ENCODE measurements around the gene VWA3B.
"Not testable (repeated sequence)": the region's sequence is repeated elsewhere in the genome, so short reads cannot be mapped to it uniquely, and the experiment has no call there.

VWA3B gene

DNA sequence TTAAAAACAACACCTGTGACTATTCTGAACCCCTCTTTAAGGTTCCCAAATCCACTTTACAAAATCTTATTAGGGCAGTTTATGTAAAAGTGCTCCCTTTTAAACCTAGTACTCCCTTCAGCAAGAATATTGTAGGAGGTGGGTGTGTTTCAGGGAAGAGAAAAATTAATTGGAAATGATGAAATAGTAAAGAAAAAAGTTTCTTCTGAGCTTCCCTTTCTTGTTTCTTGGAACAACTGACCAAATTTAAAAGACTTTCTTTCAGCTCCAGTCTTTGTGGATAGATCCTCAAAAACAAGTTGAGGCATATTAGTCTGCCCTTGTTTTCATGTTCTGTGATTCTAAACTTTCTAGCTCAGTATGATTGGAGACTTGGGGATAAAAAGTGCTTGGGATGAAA, 3.0 kb downstream of the VWA3B start:
- DNase-seq, result no peak

DNA sequence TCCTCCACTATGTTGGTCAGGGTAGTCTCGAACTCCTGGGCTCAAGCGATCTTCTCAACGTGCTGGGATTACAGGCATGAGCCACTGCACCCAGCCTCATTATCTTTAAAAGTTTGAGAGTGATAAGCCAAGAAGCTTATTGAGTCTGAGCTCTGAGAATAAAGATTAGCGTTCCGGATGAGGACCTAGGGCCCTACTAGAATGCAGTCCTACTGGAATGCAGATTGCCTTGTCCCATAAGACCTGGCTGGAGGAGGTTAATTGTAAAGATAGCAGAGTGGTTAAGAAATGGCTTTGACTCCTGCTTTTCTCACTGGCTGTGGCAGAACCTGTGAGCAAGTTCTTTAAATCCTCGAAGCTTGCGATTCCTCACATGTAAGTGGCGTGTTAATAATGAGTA, 4.0 kb downstream of the VWA3B start:
- no peak for DNase-seq

DNA sequence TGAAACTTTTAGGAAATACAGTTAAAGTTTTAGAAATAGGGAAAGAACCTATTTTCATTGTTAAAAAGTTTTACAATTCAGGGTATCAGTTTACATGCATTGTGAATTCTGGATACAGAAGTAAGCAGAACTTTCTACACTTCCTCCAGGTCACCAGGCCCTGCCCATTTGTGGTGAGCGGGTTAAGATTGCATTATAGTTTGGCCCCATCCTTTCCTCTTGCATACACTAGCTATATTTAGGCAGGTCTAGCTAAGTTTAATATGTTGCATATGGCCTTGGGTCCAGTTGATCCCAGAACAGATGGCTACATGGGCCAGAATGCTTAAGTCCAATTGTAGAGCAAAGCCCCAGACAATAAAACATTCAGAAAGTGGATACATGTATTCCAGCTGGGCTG, 4.8 kb downstream of the VWA3B start:
- peak; percentile 52 for DNase-seq

GRCh38 chr2:98093146-98093545, 6.2 kb downstream of the VWA3B start:
- DNase-seq, result no peak

- DNase-seq, result no peak
Measured at GRCh38 chr2:98093611-98094010, 6.6 kb downstream of the VWA3B start.

DNA sequence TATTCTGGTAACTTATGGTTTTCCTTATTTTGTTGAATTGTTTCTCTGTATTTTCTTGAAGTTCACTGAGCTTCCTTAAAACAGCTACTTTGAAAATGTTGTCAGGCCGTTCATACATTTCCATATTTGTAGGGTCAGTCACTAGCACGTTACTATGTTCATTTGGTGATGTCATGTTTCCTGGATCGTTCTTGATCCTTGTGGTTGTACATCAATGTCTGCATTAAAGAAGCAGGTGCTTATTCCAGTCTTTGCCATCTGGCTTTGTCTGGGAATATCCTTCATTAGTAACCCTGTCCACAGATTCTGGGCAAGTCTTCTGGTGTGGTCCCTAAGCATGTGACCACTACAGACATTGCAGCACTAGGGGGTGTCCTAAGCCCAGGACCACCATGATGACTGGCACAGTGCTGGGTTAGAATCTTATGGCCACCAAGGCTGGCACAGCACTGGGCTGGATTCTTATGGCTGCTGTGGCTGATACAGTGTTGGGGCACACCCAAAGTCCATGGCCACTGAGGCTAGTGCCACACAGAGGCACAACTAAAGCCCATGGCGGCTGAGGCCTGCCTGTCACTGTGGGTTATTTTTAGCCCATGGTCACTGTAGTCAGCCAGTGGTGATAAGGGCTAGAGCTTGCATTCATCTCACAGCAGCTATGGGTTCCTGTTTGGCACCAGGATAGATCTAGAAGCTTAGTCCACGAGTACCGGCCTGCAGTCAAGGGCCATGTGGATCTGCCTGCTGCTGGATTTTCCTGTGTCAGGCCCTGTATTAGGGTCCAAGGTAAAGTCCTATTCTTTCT, 13.2 kb downstream of the VWA3B start:
- no peak for DNase-seq

DNA sequence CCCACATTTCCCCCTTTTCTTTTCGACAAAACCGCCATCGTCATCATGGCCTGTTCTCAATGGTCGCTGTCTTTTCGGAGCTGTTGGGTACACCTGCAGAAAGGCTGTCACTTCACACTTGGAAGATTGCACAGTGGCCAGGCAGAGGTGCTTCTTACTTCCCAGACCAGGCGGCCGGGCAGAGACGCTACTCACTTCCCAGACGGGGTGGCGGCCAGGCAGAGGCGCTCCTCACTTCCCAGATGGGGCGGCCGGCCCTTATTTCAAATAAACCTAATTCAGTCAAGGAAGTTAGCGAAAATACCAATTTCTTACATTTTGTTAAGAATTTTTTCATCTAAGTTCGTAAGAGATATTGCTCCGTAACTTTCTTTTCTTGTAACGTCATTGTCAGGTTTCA, 15.3 kb downstream of the VWA3B start:
- not testable (repeated sequence) for DNase-seq

GRCh38 chr2:98102878-98103277, 15.9 kb downstream of the VWA3B start:
- no peak for DNase-seq

GRCh38 chr2:98108110-98108509, 21.1 kb downstream of the VWA3B start:
- no peak for DNase-seq

GRCh38 chr2:98110741-98111140, 23.8 kb downstream of the VWA3B start:
- DNase-seq, result no peak

DNA sequence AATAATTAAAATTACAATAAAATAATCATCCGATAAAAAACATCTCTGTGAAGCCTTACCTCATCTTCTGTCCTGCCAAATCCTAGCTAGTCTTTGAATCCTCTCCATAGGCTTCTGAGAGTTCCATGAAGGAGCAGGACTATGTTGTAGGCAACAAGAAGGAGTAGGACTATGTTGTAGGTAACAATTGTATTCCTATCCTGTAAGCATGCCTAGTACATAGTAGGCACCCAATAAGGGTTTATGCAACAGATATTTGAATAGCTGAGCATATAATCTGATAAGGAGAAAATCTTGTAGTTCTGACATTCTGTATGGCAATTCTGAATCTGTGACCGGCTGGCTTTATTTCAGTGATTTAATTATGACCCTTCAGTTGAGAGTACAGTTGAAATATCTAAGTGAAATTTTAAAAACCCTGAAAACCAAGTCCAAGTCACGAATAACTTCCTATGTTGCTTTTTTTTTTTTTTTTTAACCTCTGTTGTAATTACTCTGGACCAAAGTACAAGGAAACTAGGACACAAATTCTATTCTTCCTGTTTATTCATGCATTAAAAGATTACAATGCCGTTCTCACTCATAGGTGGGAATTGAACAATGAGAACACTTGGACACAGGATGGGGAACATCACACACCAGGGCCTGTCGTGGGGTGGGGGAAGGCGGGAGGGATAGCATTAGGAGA, 27.8 kb downstream of the VWA3B start:
- DNase-seq, result no peak

- no peak for DNase-seq
Measured at GRCh38 chr2:98118161-98118560, 31.2 kb downstream of the VWA3B start.

GRCh38 chr2:98118852-98119251, 31.9 kb downstream of the VWA3B start:
- DNase-seq, result no peak

DNA sequence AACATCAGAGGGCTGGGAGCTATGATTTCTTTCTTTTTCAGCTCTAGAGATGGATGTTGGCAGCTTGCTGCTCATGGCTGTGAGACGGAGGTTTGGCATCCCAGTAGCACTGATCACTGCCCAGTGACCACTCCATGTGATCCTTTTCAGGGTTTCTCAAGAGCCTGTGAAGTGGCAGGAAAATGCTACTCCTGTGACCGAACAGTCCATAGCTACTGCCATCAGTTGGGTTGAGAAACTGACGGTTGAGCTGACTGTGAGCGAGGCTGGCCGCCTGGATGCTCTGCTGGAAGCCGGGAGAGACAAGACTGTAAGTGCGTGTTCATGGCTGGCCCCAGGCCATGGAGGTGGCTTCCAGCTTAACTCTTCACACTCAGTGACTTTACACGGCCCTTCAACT, 34.2 kb downstream of the VWA3B start:
- DNase-seq, result no peak

DNA sequence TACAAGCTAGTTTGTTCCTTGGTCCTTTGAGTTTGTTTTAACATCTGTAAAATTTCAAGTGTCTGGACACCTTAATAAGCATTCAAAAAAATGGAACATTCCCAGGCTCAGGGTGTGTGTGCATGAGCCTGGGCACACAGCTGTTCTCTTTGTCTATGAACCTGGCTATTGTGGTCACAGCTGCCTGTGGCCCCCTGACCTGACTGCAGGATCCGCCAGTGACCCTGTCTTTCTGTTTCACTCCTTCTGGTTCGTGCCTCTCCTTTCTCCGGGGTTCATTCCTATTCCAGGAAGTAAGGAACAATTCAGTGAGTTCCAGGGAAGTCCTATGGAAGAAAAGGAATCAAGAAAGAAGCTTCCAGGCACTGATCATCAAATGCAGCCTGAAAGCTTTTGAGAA, 35.6 kb downstream of the VWA3B start:
- DNase-seq, result no peak

DNA sequence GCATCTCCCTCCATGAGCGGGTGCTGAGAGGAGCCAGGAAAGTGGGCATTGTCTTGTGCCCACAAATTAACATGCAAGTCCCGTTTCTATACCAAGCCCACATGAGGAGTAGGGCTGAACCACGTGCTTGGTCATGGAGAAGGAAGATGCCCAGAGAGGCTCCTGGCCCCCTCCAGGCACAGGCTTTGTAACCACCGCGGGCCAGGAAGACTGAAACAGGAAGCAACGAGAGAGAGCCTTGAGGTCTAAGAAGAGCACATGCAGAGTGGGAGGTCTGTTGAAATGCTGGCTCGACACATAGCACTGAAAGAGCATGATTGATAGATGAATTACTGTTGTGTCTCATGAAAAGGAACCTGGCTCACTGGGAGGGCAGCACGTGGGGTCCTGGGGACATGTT, 36.3 kb downstream of the VWA3B start:
- peak; percentile 22 for DNase-seq

- no peak for DNase-seq
Measured at GRCh38 chr2:98126061-98126460, 39.1 kb downstream of the VWA3B start.

DNA sequence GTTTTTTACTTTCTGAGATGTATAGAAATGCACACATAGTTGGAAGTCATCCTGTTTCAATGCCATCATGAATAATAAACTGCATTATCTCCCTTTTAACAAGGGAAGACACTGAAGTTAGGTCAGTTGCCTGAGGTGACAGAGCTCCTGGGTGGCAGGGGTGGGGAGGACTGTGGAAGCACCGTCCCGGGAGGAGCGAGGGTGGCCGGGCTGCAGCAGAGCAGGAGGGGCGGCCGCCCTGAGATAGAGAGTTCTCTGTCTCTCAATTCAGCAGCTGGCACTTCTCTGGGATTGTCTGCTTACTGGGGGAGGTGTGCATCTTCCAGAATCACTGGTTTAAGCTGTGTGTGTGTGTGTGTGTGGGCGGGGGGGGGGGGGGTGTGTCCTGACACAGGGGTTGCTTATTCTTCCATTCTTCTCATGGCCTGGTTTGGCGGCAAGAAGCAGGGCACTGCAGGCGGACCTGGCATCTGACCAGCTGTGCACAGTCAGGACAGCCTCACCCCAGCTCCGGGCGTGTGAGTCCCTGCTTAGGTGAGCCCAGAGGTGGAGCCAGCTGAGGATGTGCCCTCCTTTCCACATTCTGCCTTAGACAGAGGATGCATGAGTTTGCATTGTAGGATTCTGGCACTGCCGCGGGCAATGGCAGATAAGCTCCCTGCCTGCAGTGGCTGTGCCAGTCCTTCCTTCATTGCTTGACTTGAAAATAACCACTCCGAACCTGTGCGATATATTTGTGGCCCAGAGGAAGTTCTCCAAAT, 40.4 kb downstream of the VWA3B start:
- DNase-seq, result no peak

DNA sequence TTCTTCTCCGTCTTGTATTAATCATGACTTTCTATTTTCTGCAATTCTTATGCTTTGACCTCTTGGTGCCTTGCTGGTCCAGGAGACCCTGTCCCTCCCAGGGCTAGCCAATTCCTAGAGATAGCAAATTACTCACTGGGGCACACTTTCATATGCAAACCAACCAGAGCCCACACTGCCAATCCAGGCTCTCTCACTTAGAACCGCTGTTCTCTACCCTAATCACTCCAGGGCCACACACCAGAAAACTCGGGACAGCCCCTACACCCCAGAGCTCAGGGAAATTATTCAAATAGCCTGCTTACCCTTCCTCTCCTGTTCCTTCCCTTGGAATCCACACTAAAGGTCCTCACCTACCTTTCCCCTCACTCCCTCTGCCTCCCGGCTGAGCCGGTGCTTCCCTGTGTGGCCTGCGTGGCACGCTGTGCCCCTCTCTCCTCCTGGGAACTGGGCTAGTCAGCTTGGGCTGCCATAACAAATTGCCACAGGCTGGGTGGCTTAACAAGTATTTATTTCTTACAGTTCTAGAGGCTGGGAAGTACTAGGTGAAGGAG, 41.7 kb downstream of the VWA3B start:
- DNase-seq, result no peak

- DNase-seq, result not testable (repeated sequence)
Measured at GRCh38 chr2:98130073-98130472, 43.1 kb downstream of the VWA3B start.

DNA sequence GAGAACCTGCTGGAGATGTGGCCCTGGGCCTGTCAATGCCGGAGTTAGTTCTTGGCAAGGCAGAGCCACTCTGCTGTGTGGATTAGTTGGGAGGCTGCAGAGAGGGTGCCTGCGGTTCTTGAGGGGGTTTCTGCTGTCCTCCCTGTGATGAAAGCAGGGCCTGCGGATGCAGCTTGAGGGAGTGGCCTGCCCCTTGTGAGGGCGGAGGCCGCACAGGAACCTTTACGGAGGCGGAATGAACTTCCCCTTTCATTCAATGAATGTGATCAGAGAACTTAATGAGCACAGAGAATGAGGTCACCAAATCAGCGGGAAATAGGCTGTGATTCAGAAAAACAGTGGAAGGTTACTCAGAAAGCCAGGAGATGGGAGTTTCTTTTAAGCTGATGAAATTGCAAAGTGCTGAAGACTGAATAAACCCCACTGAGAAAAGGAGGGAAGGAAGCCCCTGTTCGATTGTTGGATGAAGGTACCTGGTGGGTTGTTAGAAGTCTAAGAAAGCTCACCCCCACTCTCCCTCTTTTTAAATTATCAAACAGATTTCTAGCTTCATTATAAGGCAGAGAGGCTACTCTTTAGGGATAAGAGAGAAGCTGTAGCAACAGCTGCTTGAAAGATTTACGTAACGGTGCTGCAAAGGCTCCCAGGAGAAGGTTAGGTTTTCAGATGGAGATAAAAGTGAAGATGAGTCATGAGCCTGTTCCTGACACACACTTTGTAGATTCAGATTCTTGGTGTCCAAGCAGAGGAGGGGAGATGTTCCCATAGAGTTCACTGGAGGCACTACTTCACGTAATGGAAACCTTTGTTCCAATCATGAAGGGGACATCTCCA, 47.4 kb downstream of the VWA3B start:
- peak; percentile 58 for DNase-seq

DNA sequence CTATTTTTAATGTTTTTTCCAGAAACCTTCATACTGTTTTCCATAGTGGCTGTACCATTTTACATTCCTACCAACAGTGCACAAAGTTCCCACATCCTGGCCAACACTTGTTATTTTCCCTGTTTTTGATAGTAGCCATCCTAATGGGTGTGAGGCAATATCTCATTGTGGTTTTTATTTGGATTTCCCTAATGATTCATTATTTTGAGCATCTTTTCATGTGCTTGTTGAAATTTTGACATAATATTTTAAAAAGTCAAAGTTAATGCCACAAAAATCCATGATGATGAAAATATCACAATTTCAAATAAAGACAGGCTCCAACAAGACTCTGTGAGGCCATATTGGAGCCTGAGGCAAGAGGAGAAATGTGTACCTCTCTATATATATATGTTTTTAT, 50.2 kb downstream of the VWA3B start:
- no peak for DNase-seq

GRCh38 chr2:98138978-98139377, 52.0 kb downstream of the VWA3B start:
- DNase-seq, result not testable (repeated sequence)

Data from hematopoietic multipotent progenitor cell treated with erythropoietin and hydrocortisone succinate and interleukin-3 and kit ligand, for 6 days (in vitro differentiated cells).